Esophagus (tissue), 2 donors: ENCODE results near the gene TNFRSF17. TPM values are rescaled to one million over a fixed set of nuclear protein-coding genes. Genes with fewer than 3 reads are reported as not detected.
A peak's percentile ranks its signal among the peaks of the same experiment; 100 is the strongest.

Experiments
- H3K27ac ChIP-seq, 2 donors: one replicate each; pipeline ENCODE4 v1.5.1; 2013; ENCODE audit warnings: low read depth in 2 of 2, mild to moderate bottlenecking in 2 of 2, inconsistent platforms in 1 of 2, low read length in 1 of 2, moderate library complexity in 1 of 2
- H3K27me3 ChIP-seq, 2 donors: one replicate each; pipeline ENCODE4 v1.6.1; 2013; ENCODE audit warnings: low read length in 2 of 2, control low read depth in 1 of 2, mild to moderate bottlenecking in 1 of 2; ENCODE audit not compliant: insufficient read depth in 2 of 2, control insufficient read depth in 1 of 2
- H3K36me3 ChIP-seq, 2 donors: one replicate each; pipeline ENCODE4 v1.6.1; 2013; ENCODE audit warnings: low read length in 1 of 2; ENCODE audit not compliant: control insufficient read depth in 2 of 2, insufficient read depth in 2 of 2
- H3K4me1 ChIP-seq, 2 donors: one replicate each; pipeline ENCODE4 v1.6.1; 2013; ENCODE audit warnings: low read length in 1 of 2; ENCODE audit not compliant: control insufficient read depth in 2 of 2, insufficient read depth in 2 of 2
- H3K4me3 ChIP-seq, 2 donors: one replicate each; pipeline ENCODE4 v1.5.1; 2013; ENCODE audit warnings: low read length in 2 of 2, mild to moderate bottlenecking in 2 of 2, low read depth in 1 of 2, moderate library complexity in 1 of 2
- H3K9me3 ChIP-seq, 2 donors: one replicate each; pipeline ENCODE4 v1.6.1; 2013; ENCODE audit warnings: mild to moderate bottlenecking in 2 of 2, low read depth in 1 of 2, low read length in 1 of 2, moderate library complexity in 1 of 2; ENCODE audit not compliant: control insufficient read depth in 2 of 2, insufficient read depth in 1 of 2
- WGBS, 2 donors: extraction: QIAGEN DNeasy Blood & Tissue Kit; methylation state at CpG; one replicate each; pipeline ENCODE4 v1.1.7; 2013; 5-methylcytosine and 5-hydroxymethylcytosine counted together
- polyA plus RNA-seq, 2 donors: library from polyadenylated mRNA; stranded (reverse); fragments of 200-250 nt; gene quantifications; one replicate each; pipeline ENCODE4 v1.2.3, GENCODE V29; 2013
- donor health status: healthy with polysubstance abuse.
- donor health status: Bipolar disorder and iron deficiency.

Gene TNFRSF17
- polyA plus RNA-seq, 2 donors, result 0.08 to 0.12 TPM

DNA sequence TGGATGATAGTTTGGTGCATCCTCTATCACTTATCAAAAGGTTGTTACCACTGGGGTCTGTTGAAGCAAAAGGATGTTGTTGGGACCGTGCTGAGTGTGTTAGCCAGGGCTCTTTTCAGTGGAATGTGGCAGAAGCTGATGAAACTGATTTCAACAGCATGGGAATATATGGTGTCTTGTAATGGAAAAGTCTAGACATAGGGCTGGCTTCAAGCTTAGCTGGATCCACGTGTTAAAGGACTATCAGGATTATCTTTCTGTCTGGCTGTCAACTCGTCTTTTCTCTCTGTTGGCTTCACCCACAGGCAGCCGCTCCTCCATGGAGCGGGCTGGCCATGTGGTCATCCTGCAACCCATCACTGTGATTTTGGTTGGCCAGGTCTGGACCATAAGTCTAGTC lies 20.2 kb downstream of the TNFRSF17 start:
- H3K4me1 ChIP-seq, result no peaks in the 10 kb centered on the region
- H3K36me3 ChIP-seq, result no peaks in the 10 kb centered on the region
- H3K27me3 ChIP-seq, result no peaks in the 10 kb centered on the region
- no peaks in the 10 kb centered on the region for H3K9me3 ChIP-seq
- H3K27ac ChIP-seq, result no peak overlapping the region
- WGBS, 2 donors, result 62 to 72% methylated on average over 5 of the region's 5 CpGs
- no peak overlapping the region for H3K4me3 ChIP-seq

DNA sequence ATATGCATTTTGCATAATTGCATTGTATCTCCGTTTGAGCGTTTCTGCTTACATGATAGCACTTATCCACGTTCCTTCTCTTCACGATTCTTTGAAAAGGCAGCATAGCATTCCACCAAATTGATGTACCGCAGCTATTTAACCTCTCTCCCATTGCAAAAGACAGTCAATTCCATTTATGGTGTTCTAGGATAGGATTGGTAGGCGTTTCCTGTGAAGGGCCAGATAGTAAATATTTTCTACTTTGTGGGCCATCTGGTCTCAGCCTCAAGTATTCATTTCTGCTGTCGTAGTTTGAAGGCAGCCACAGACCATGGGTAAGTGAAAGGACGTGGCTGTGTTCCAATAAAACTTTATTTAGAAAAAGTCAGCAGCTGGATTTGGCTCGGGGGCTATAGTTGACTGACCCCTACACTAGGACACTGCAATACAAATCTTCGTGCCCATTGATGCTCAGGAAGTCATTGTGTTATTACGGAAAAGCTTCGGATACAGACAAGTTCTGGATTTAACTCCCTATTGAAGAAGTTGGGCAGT lies 21.6 kb downstream of the TNFRSF17 start:
- H3K4me1 ChIP-seq, result no peaks in the 10 kb centered on the region
- H3K9me3 ChIP-seq, result no peaks in the 10 kb centered on the region
- no peak overlapping the region for H3K27ac ChIP-seq
- H3K27me3 ChIP-seq, result no peaks in the 10 kb centered on the region
- H3K4me3 ChIP-seq, result no peak overlapping the region
- H3K36me3 ChIP-seq, result no peaks in the 10 kb centered on the region
- 90 to 91% methylated on average over 12 of the region's 12 CpGs for WGBS, 2 donors

DNA sequence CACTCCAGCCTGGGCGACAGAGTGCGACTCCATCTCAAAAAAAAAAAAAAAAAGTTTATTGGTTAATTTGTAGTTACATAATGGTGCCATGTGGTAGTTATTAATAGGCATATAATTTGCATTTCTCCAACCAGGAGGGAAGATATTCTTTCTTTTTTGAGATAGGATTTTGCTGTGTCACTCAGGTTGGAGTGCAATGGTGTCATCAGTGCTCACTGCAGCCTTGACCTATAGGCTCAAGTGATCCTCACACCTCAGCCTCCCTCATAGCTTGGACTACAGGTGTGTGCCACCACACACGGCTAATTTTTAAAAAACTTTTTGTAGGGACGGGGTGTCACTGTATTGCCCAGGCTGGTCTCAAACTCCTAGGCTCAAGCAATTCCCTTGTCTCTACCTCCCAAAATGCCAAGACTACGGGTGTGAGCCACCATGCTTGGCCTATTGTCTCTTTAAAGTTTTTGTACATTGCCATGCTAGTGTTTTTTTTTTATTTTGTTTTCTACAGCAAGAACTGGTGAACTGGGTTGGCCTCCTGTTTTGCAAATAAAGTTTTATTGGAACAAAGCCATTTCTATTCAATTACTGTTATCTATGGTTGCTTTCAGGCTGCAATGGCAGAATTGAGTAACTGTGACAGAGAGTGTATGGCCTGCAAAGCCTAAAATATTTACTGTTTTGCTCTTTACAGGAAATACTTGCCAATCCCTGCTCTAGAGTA lies 23.4 kb downstream of the TNFRSF17 start:
- Histone ChIP-seq H3K36me3 (no peaks in the 10 kb centered on the region), H3K27ac (no peak overlapping the region), H3K4me1 (no peaks in the 10 kb centered on the region), H3K9me3 (no peaks in the 10 kb centered on the region), H3K4me3 (no peak overlapping the region), H3K27me3 (no peaks in the 10 kb centered on the region)
- WGBS, 2 donors, result 67 to 75% methylated on average over 5 of the region's 5 CpGs

DNA sequence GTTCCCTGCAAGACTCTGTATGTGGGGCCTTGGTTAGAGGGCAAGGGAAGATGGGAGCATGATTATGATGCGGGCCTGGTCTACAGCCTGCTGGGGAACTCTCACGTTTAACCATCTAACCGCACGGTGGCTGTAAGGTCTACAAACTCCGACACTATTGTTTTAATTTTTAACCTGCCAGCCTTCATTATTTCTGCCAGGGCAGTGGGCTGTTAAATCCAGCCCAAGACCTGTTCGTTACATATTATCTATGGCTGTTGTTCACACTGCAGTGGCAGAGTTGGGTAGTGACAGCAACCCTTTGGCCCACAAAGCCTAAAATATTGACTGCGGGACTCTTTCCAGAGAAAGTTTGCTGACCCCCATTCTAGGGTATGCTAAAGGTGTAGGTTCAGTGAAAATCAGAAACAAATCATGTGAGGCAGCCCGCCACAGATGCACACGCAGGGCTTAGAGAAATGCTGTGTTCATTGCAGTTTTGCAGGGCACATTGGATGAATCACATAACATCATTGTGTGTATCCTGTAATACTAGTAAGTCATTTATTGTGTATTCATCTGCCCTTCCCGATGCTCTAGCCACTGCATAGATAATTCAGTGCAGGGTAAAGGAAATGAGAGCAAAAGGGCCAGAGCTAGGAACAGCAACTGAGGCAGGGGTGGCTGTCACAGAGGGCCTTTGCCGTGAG lies 25.8 kb downstream of the TNFRSF17 start:
- H3K4me1 ChIP-seq, result no peaks in the 10 kb centered on the region
- WGBS, 2 donors, result 87 to 91% methylated on average over 11 of the region's 11 CpGs
- H3K36me3 ChIP-seq, result no peaks in the 10 kb centered on the region
- H3K9me3 ChIP-seq, result no peaks in the 10 kb centered on the region
- H3K4me3 ChIP-seq, result no peak overlapping the region
- no peaks in the 10 kb centered on the region for H3K27me3 ChIP-seq
- no peak overlapping the region for H3K27ac ChIP-seq

DNA sequence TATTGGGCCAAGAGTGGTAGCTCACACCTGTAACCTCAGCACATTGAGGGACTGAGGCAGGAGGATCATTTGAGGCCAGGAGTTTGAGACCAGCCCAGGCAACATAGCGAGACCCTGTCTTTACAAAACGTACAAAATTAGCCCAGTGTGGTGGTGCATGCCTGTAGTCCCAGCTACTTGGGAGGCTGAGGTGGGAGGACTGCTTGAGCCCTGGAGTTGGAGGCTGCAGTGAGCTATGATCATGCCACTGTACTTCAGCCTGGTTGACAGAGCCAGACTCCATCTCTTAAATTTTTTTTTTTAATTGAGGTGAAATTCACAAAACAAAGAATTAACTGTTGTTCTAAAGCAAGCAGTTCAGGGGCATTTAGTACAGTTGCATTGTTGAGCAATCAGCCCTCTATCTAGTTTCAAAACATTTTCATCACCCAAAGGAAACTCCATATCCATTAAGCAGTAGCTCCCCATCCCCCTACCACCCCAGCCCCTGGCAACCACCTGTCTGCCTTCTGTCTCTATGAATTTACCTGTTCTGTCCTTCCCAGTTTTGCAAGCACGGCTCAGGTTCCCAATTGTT lies 27.1 kb downstream of the TNFRSF17 start:
- H3K27ac ChIP-seq, result no peak overlapping the region
- no peaks in the 10 kb centered on the region for H3K9me3 ChIP-seq
- H3K27me3 ChIP-seq, result no peaks in the 10 kb centered on the region
- no peaks in the 10 kb centered on the region for H3K36me3 ChIP-seq
- 92 to 93% methylated on average over 3 of the region's 3 CpGs for WGBS, 2 donors
- H3K4me3 ChIP-seq, result no peak overlapping the region
- H3K4me1 ChIP-seq, result no peaks in the 10 kb centered on the region

DNA sequence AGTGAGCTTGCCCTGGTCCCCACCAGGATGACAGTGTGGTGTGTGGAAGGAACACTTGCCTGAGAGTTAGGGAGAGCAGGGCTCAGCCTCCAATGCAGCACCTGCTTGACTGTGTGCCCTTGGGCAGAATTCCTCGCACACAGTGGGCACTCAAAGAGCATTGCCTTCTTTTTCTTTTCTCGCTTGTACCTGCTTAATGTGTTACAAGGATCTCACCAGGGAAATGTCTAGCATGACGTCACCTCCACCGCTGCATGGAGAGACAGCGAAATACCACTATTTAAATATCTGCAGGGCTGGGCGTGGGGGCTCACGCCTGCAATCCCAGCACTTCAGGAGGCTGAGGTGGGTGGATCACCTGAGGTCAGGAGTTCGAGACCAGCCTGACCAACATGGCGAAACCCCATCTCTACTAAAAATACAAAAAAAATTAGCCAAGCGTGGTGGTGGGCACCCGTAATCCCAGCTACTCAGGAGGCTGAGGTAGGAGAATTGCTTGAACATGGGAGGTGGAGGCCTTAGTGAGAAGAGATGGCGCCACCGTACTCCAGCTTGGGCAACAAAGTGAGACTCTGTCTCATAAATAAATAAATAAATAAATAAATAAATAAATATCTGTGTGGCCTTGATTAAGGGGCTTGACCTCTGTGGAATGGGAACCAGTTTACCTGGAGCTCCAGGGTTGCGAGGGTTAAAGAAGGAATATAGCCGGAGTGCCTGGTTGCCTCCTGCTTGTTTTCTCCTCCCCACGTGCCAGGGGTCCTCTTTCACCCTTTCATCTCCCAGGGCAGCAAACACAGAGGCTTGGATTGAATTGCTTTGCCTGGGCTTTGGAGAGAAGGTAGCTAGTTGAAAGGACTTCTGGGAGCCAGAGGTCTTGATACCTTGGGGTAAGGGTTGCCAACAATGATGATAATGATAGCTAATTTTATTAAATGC lies 27.8 kb downstream of the TNFRSF17 start:
- Histone ChIP-seq H3K4me3 (no peak overlapping the region), H3K9me3 (no peaks in the 10 kb centered on the region), H3K36me3 (no peaks in the 10 kb centered on the region), H3K27ac (no peak overlapping the region), H3K27me3 (no peaks in the 10 kb centered on the region), H3K4me1 (no peaks in the 10 kb centered on the region)
- 92% methylated on average over 16 of the region's 16 CpGs for WGBS, 2 donors

DNA sequence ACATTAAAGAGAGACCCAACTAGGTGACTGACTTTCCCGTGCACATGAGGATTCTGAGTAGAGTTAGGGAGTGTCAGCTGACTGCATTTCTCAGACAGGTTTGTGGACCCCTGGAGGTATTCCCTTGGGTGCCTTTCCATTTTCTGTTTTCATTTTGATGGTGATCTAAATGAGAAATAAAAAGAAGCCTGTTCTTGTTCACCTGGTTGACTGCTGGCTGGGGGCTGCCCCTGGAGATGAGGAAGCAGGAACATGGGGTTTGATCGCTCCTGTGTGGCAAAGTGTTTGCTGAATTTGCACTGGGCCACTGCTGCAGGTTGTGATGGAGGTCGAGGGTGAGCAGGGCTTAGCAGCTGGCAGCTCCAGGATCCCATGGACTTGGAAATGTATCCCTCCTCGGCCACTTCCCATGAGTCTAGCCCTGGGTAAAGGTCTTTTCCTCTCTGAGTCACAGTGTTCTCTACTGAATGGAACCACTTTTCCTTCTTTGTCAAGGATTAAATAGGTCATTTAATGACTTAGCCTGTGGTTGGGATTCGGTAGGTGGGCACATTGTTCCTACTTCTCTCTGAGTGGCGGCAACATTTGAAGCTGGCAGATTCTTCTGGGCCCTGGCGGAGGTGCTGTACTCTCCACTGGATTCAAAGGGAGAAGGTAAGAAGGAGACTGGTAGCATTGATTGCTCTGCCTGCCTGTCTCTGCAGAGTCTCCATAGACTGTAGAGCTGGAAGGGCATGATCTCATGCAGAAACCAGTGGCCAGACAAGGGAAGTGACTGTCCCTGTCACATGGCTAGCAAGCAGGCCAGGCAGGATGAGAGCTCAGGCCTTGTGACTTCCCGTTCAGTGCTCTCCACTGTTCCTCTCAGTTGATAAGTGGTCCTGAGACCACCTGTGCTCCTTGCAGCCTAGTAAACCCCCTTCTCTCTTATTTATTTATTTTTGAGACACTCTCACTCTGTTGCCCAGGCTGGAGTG lies 29.4 kb downstream of the TNFRSF17 start:
- Histone ChIP-seq H3K27me3 (no peaks in the 10 kb centered on the region), H3K4me1 (no peaks in the 10 kb centered on the region), H3K9me3 (no peaks in the 10 kb centered on the region), H3K27ac (peak overlapping the region in 1 of 2 donors; percentile 63), H3K36me3 (no peaks in the 10 kb centered on the region), H3K4me3 (no peak overlapping the region)
- 79 to 84% methylated on average over 8 of the region's 8 CpGs for WGBS, 2 donors

DNA sequence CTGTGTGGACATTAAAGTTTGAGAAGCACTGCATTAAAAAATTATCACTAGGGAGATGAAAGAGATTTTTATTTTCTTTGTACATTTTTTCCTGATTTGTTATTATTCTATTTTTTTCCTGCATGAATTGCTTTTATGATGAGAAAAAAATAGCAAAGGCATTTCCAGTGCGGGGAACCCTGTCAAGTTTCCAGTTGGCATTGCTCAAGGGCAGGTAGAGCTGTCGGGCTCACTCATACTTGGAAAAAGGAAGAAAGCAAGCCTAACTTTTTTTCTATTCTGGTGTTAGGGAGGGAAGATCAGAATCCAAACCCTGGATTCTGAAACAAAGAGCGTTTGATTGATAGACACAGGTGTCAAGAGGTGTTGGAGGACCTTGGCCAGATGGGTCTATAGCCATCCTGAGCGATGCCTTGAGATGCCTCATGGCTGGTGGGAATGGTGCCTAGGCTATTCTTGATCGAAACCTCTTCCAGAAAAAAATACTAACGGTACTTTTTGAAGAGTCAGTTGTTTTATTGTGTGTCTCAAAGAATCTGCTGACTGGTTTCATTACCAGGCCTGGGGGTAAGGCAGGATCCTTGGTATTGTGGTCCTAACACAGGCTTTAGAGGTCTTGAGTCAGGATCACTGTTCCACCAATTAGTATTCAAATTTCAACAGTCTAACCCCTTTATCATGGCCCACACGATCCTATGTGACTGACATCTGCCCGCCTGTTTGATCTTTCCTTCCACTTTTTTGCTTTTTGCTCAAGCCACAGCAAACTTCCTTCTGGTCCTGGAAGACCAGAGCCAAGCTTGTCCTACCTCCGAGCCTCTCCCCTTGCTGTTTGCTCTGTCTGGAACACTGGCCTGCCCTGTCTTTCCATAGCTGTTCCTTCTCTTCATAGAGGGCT lies 31.7 kb downstream of the TNFRSF17 start:
- 62 to 72% methylated on average over 9 of the region's 9 CpGs for WGBS, 2 donors
- H3K9me3 ChIP-seq, result no peaks in the 10 kb centered on the region
- no peak overlapping the region for H3K4me3 ChIP-seq
- no peaks in the 10 kb centered on the region for H3K4me1 ChIP-seq
- no peaks in the 10 kb centered on the region for H3K27me3 ChIP-seq
- H3K27ac ChIP-seq, result no peak overlapping the region
- peaks cover 0 to 2% of the 10 kb centered on the region in 2 donors for H3K36me3 ChIP-seq
